NCI-H2029 treated with DMSO at 0.1 percent for 48 hours (cell line): ENCODE results near the gene TBC1D9B.
A peak's percentile ranks its signal among the peaks of the same experiment; 100 is the strongest.

Experiments
- DNase-seq: peaks from one replicate; lab custom pipeline; 2025; lab: John Stamatoyannopoulos, UW

Gene TBC1D9B

GRCh38 chr5:179820483-179821297 is 87.0 kb downstream of the TBC1D9B start, which contains the start of gene SQSTM1:
Gene SQSTM1, plus strand, starts transcription at chr5:179820905. Its CDS starts 32 bp downstream, at chr5:179820937.
- peak; percentile 18 for DNase-seq

- no peak for DNase-seq
Measured at GRCh38 chr5:179820127-179820482, 87.6 kb downstream of the TBC1D9B start.

- DNase-seq = no peak
Measured at GRCh38 chr5:179819296-179820126, 88.2 kb downstream of the TBC1D9B start.

- no peak for DNase-seq
Measured at GRCh38 chr5:179818746-179819295, 88.9 kb downstream of the TBC1D9B start.

- DNase-seq = no peak
Measured at GRCh38 chr5:179817890-179818745, 89.6 kb downstream of the TBC1D9B start.

DNA sequence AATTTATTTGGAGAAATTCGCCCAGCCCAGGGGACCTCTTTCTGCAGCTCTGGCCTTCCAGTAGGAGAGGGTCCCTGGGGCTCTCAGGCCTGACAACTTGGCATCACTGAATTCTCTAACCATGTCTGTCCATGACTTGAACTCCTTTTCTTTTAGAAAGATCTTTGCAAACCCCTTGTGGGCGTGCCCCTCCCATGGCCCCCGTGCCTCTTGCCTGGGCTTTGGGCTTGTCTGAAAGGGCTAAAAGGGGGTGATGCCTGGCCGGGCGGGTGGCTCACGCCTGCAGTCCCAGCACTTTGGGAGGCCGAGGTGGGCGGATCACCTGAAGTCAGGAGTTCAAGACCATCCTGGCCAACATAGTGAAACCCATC is 90.2 kb downstream of the TBC1D9B start:
- DNase-seq = no peak

DNA sequence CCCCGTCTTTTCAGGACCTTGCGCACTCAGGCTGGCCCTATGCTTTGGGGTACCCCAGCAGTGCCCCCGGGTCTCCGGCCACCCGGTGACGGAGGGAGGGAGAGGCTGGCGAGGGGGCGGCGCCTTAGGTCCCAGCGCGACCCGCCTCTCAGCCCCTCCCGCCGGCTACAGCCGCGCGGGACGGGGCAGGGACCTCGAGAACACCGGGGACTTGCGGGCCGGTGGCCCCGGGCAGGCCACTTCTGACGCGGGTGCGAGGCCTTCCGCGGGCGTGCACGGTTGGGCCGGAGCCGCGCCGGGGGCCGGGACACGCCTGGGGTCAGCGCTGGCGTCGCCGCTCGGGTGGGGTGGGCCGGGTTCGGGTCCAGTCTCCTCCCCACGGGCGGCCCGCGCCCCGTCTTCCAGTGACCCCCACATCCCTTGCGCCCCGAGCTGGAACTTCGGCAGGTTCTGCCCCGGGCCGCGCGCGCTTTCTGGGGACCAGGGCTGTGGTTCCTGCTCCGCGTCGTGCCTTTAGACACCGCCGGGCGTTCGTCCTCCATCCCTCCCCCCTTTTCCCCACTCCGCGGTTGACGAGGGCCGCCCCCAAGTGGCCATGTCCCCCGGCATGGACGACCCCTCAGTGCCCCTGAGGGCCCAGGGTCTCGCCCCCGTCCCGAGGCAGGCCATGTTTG is 90.8 kb downstream of the TBC1D9B start:
- DNase-seq = no peak

DNA sequence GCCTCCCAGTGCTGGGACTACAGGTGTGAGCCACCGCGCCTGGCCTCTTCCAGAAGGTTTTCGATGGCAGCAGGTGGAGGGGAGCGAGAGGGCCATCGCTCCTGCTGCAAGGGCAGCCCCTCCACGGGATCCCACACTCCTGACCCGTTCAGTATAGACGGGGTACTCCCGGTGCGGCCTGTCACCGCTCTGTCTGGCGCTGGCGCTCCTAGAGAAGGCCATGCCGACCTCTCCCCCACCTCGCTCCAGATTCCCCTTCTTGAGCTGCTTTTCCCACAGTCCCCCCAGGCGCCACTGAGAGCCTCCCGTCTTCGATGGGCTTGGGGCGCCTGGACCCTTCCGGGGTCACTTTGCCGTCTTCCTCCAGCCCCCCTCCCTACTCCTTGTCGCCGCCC is 91.3 kb downstream of the TBC1D9B start:
- DNase-seq = no peak

DNA sequence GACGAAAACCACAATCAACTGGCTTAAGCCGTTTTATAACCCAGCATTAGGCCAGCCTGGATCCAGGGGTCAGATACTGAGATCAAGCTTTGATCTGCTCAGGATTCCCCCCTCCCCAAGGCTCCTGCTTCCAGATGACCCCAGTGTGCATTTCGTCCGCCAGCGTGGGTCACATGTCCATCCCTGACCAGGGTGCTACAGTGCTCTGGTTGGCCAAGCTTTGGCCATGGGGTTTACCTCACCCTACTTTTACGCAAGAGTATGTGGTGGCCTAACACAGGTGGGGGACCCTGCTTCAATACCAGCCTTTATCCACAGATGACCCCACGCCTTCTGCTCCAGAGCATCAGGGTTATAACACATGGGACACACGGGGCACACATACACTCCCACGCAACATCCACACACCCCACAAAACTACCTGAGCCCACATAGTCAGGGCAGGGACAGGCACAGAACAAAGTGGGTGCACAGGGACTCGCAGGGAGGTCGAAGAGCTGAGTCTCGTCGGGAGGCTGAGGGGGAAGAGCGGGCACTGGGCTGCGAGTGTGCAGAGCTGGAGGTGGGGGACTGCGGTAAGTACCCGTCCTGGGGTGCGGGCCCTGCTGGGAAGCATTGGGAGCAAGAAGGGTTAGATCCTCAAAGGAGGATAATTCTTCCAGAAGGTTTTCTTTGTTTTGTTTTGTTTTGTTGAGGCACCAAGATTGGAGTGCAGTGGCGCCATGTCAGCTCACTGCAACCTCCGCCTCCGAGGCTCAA is 92.0 kb downstream of the TBC1D9B start:
- no peak for DNase-seq

DNA sequence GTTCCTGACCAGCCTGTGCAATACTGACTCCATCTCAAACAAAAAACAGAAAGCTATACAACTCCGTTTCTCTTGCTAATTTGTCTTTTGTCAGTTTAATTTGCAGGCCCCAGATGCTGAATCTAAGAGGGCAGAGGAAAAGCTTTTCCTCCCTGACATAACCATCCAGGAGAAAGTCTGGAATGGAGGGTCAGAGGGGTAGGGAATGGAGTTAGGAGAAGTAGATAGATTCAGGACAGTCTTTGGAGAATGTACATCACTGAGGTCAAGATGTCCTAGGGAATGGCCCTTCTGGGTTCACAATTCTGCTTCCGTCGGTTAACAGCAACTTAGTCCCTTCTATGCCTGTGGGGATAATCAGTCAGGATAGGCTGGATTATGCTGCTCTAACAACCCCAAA is 93.6 kb downstream of the TBC1D9B start:
- no peak for DNase-seq

- no peak for DNase-seq
Measured at GRCh38 chr5:179812997-179813607, 94.6 kb downstream of the TBC1D9B start.

- no peak for DNase-seq
Measured at GRCh38 chr5:179812135-179812825, 95.4 kb downstream of the TBC1D9B start.
